Measurements from ENCODE around the gene TANGO6.
"Not testable (repeated sequence)": the region's sequence is repeated elsewhere in the genome, so short reads cannot be mapped to it uniquely, and the experiment has no call there.

TANGO6 gene

GRCh38 chr16:68973611-68974120 lies 130.3 kb downstream of the TANGO6 start:
- no peak for DNase-seq

- DNase-seq: no peak
Measured at GRCh38 chr16:68978303-68978954, 135.1 kb downstream of the TANGO6 start.

- no peak for DNase-seq
Measured at GRCh38 chr16:68980695-68981315, 137.5 kb downstream of the TANGO6 start.

- DNase-seq: no peak
Measured at GRCh38 chr16:68981971-68982370, 138.6 kb downstream of the TANGO6 start.

GRCh38 chr16:68984467-68984866 lies 141.1 kb downstream of the TANGO6 start:
- no peak for DNase-seq

- no peak for DNase-seq
Measured at GRCh38 chr16:68985268-68985667, 141.9 kb downstream of the TANGO6 start.

- DNase-seq: no peak
Measured at GRCh38 chr16:68985855-68986254, 142.5 kb downstream of the TANGO6 start.

GRCh38 chr16:68987734-68988457 lies 144.6 kb downstream of the TANGO6 start:
- DNase-seq: no peak

GRCh38 chr16:68990172-68990845 lies 147.0 kb downstream of the TANGO6 start:
- DNase-seq: not testable (repeated sequence)

GRCh38 chr16:68991075-68991474 lies 147.7 kb downstream of the TANGO6 start:
- no peak for DNase-seq

- no peak for DNase-seq
Measured at GRCh38 chr16:68992521-68992920, 149.2 kb downstream of the TANGO6 start.

GRCh38 chr16:68993456-68993855 lies 150.1 kb downstream of the TANGO6 start:
- DNase-seq: no peak

- no peak for DNase-seq
Measured at GRCh38 chr16:68993885-68994284, 150.6 kb downstream of the TANGO6 start.

- no peak for DNase-seq
Measured at GRCh38 chr16:68994324-68994723, 151.0 kb downstream of the TANGO6 start.

GRCh38 chr16:68995011-68995504 lies 151.7 kb downstream of the TANGO6 start:
- no peak for DNase-seq

- DNase-seq: no peak
Measured at GRCh38 chr16:68997564-68997963, 154.2 kb downstream of the TANGO6 start.

GRCh38 chr16:68999114-68999513 lies 155.8 kb downstream of the TANGO6 start:
- DNase-seq: no peak

- DNase-seq: no peak
Measured at GRCh38 chr16:69003500-69003899, 160.2 kb downstream of the TANGO6 start.

GRCh38 chr16:69005641-69006355 lies 162.5 kb downstream of the TANGO6 start:
- DNase-seq: no peak

- no peak for DNase-seq
Measured at GRCh38 chr16:69012906-69013305, 169.6 kb downstream of the TANGO6 start.

- no peak for DNase-seq
Measured at GRCh38 chr16:69013991-69014390, 170.7 kb downstream of the TANGO6 start.

GRCh38 chr16:69014811-69015210 lies 171.5 kb downstream of the TANGO6 start:
- DNase-seq: no peak
